Endothelial cell of umbilical vein (primary cell): ENCODE measurements around the gene CABP5. TPM values are rescaled to one million over a fixed set of nuclear protein-coding genes. Genes with fewer than 3 reads are reported as not detected.

Experiments
- BruUV-seq: library from RNA; stranded (reverse); fragments of 400-500 nt; replicated peaks from 2 replicates; lab custom pipeline; 2021; lab: Mats Ljungman, UMichigan
- CTCF ChIA-PET: fragments of 300-600, 350-600 bp; sonication (Branson Sonifier 250); formaldehyde crosslinking; loops from one replicate; lab custom pipeline; 2021; ENCODE audit warnings: antibody characterized with exemption, inconsistent platforms; lab: Charles Lee
- POLR2A ChIA-PET: fragments of 300-600, 350-600 bp; sonication (Branson Sonifier 250); formaldehyde crosslinking; loops from one replicate; lab custom pipeline; 2021; ENCODE audit warnings: antibody characterized with exemption, inconsistent platforms; lab: Charles Lee
- DNase-seq: peaks from one replicate; pipeline ENCODE4 v3.0.0-alpha.2; 2011; ENCODE audit warnings: low read depth, low spot score
- FAIRE-seq: peaks from 2 replicates; lab custom pipeline; 2011; peaks lifted over from hg19 to GRCh38; lab: Jason Lieb, UNC
- H2AFZ ChIP-seq: 2 replicates; pipeline ENCODE4 v1.6.0; 2012; ENCODE audit warnings: low read depth, low read length, control low read depth, inconsistent platforms
- H3K27ac ChIP-seq: 2 replicates; pipeline ENCODE4 v1.5.1; 2011; ENCODE audit warnings: low read depth, mild to moderate bottlenecking, control low read depth, low read length, moderate library complexity; ENCODE audit not compliant: insufficient read depth
- H3K27me3 ChIP-seq, 2 experiments: 2 replicates each; pipeline versions ENCODE4 v1.6.0 to v1.6.1; 2011; ENCODE audit warnings: low read length in 2 of 2, mixed read lengths in 1 of 2; ENCODE audit not compliant: control insufficient read depth in 2 of 2, insufficient read depth in 2 of 2
- H3K36me3 ChIP-seq, 2 experiments: 2 replicates in 1 of 2; 3 replicates in 1 of 2; pipeline ENCODE4 v1.5.1; 2011; ENCODE audit warnings: low read length in 2 of 2, mild to moderate bottlenecking in 1 of 2, moderate library complexity in 1 of 2; ENCODE audit not compliant: control insufficient read depth in 2 of 2, insufficient read depth in 2 of 2; ENCODE audit errors: extremely low read depth in 1 of 2
- H3K4me1 ChIP-seq: 3 replicates; pipeline ENCODE4 v1.5.1; 2011; ENCODE audit warnings: mild to moderate bottlenecking, low read length; ENCODE audit not compliant: control insufficient read depth, insufficient read depth; ENCODE audit errors: extremely low read depth
- H3K4me2 ChIP-seq: 2 replicates; pipeline ENCODE4 v1.6.1; 2011; ENCODE audit warnings: low read length, control low read depth, mixed read lengths; ENCODE audit not compliant: insufficient read depth
- H3K4me3 ChIP-seq, 3 experiments: fragments of 200-600 bp in 1 of 3; sonication (generic), shearing (Covaris generic) in 1 of 3; replicated peaks in 1 of 3; 2 replicates each; pipeline ENCODE4 v1.5.1; 2011 to 2016; ENCODE audit warnings: control low read depth in 3 of 3, low read length in 3 of 3, mild to moderate bottlenecking in 2 of 3, inconsistent platforms in 1 of 3, low read depth in 1 of 3, moderate library complexity in 1 of 3; ENCODE audit not compliant: insufficient read depth in 1 of 3
- H3K79me2 ChIP-seq: 2 replicates; pipeline ENCODE4 v1.6.0; 2012; ENCODE audit warnings: low read length, inconsistent platforms; ENCODE audit not compliant: control insufficient read depth, insufficient read depth
- H3K9ac ChIP-seq: replicated peaks from 2 replicates; pipeline ENCODE3; 2011; ENCODE audit warnings: low read length, control low read depth; ENCODE audit not compliant: insufficient read depth; ENCODE audit errors: extremely low read depth
- H3K9me1 ChIP-seq: replicated peaks from 3 replicates; pipeline ENCODE4 v1.6.0; 2011; ENCODE audit warnings: mild to moderate bottlenecking, low read length; ENCODE audit not compliant: control insufficient read depth, insufficient read depth; ENCODE audit errors: extremely low read depth
- H3K9me3 ChIP-seq: replicated peaks from 2 replicates; pipeline ENCODE4 v1.5.1; 2012; ENCODE audit warnings: low read length, inconsistent platforms; ENCODE audit not compliant: control insufficient read depth, insufficient read depth
- H4K20me1 ChIP-seq: replicated peaks from 2 replicates; pipeline ENCODE3; 2011; ENCODE audit warnings: mild to moderate bottlenecking, low read length; ENCODE audit not compliant: control insufficient read depth, insufficient read depth; ENCODE audit errors: extremely low read depth
- CTCF ChIP-seq, 2 donors: IDR thresholded peaks; 1 replicate in 1 of 2; 2 replicates in 1 of 2; pipeline ENCODE4 v1.5.1; 2011; ENCODE audit warnings: low read length in 2 of 2, mild to moderate bottlenecking in 2 of 2, moderate library complexity in 2 of 2, control low read depth in 1 of 2, inconsistent platforms in 1 of 2, low read depth in 1 of 2; ENCODE audit not compliant: insufficient read depth in 1 of 2; ENCODE audit errors: extremely low read depth in 1 of 2
- EZH2 ChIP-seq: IDR thresholded peaks from 2 replicates; pipeline ENCODE4 v1.6.1; 2012; ENCODE audit warnings: borderline replicate concordance, low read depth, mild to moderate bottlenecking, moderate library complexity, low read length, inconsistent platforms; ENCODE audit not compliant: severe bottlenecking
- FOS ChIP-seq: IDR thresholded peaks from 2 replicates; pipeline ENCODE4 v1.6.1; 2011; ENCODE audit warnings: mild to moderate bottlenecking, low read length, moderate library complexity, borderline replicate concordance; ENCODE audit not compliant: insufficient read depth
- GATA2 ChIP-seq: IDR thresholded peaks from 2 replicates; pipeline ENCODE4 v1.7.0; 2011; ENCODE audit warnings: low read depth, mild to moderate bottlenecking, moderate library complexity, mixed read lengths, low read length; ENCODE audit not compliant: insufficient read length, insufficient read depth
- JUN ChIP-seq: IDR thresholded peaks from 2 replicates; pipeline ENCODE4 v1.6.1; 2011; ENCODE audit warnings: borderline replicate concordance, low read depth; ENCODE audit not compliant: insufficient read length, insufficient read depth
- MYC ChIP-seq: IDR thresholded peaks from one replicate; pipeline ENCODE4 v1.6.1; 2011; ENCODE audit warnings: mild to moderate bottlenecking, low read depth, low read length
- POLR2A ChIP-seq: IDR thresholded peaks from 2 replicates; pipeline ENCODE4 v1.6.1; 2012; ENCODE audit warnings: low read depth, mild to moderate bottlenecking, control low read depth, low read length
- POLR2AphosphoS5 ChIP-seq: IDR thresholded peaks from 2 replicates; pipeline ENCODE4 v1.6.1; 2012; ENCODE audit warnings: low read depth, mild to moderate bottlenecking, control low read depth, low read length, moderate library complexity; ENCODE audit not compliant: insufficient read depth
- dilution Hi-C: fragments of 300-500 bp; cut with MboI; formaldehyde crosslinking; loops from one replicate; pipeline ENCODE4 v1.15.0; 2019; ENCODE audit warnings: low sequenced_read_pairs; ENCODE audit not compliant: extremely low pct_ligation_motif_present
- intact Hi-C: fragments of 100-400 bp; cut with micrococcal nuclease; formaldehyde crosslinking; loops from one replicate; pipeline ENCODE4 v1.10.0; 2022
- polyA plus RNA-seq, 4 experiments: library from polyadenylated mRNA; depleted of rRNA in 3 of 4; stranded (reverse) in 3 of 4; unstranded in 1 of 4; fragments of >200 nt; gene quantifications; 2 replicates each; pipeline versions ENCODE4 v1.2.1 to v1.2.3, GENCODE V29; 2011 to 2012; ENCODE audit warnings: missing spikeins in 1 of 4
- total RNA-seq: library from RNA; stranded (reverse); gene quantifications from 2 replicates; pipeline ENCODE4 v1.2.3, GENCODE V29; 2021
- TF ChIP-seq, protein P1 (sequence below): IDR thresholded peaks from 2 replicates; pipeline ENCODE4 v1.6.1; 2011; ENCODE audit not compliant: insufficient read depth, insufficient read length

CABP5 gene
- total and polyA plus RNA-seq, 2 donors (not counting 3 experiments of a cell fraction or from before 2014, with no cell fraction given) = not detected

GRCh38 chr19:48053076-48053475 lies 9.2 kb upstream of the CABP5 start:
- FAIRE-seq (no peak), DNase-seq (no peak)
- H3K27ac ChIP-seq = no peak overlapping the region
- no peaks in the 10 kb centered on the region for H3K79me2 ChIP-seq
- H3K9me1 ChIP-seq = no peaks in the 10 kb centered on the region
- no peaks in the 10 kb centered on the region for H3K36me3 ChIP-seq
- H4K20me1 ChIP-seq = no peaks in the 10 kb centered on the region
- no peak overlapping the region for H3K4me2 ChIP-seq
- dilution Hi-C loops (no loop called here), intact Hi-C loops (no loop called here)
- POLR2A ChIA-PET = no interaction called here
- BruUV-seq = no TSS peak
- no peaks in the 10 kb centered on the region for H3K27me3 ChIP-seq
- CTCF ChIA-PET = no interaction called here
- H3K9ac ChIP-seq = no peak overlapping the region
- no peaks in the 10 kb centered on the region for H3K4me1 ChIP-seq
- H2AFZ ChIP-seq = no peak overlapping the region
- H3K9me3 ChIP-seq = no peaks in the 10 kb centered on the region
- no peak for TF ChIP-seq CTCF (IDR thresholded peaks at IDR 0.05; ENCODE audit: extremely low read depth in 1 of 2, insufficient read depth in 1 of 2, low read depth in 1 of 2, low read length in 2 of 2)
- TF ChIP-seq POLR2AphosphoS5 = no peak
- no peak for TF ChIP-seq POLR2A
- TF ChIP-seq EZH2 = no peak
- no peak overlapping the region for H3K4me3 ChIP-seq

- FAIRE-seq (no peak), DNase-seq (no peak)
- Histone ChIP-seq H3K9me1 (no peaks in the 10 kb centered on the region), H3K4me1 (no peaks in the 10 kb centered on the region), H3K79me2 (no peaks in the 10 kb centered on the region), H2AFZ (no peak overlapping the region), H3K4me2 (no peak overlapping the region), H3K9ac (no peak overlapping the region), H3K27me3 (no peaks in the 10 kb centered on the region), H4K20me1 (no peaks in the 10 kb centered on the region), H3K27ac (no peak overlapping the region), H3K36me3 (no peaks in the 10 kb centered on the region), H3K4me3 (no peak overlapping the region), H3K9me3 (no peaks in the 10 kb centered on the region)
- dilution Hi-C loops = no loop called here
- intact Hi-C loops = no loop called here
- POLR2A ChIA-PET = interaction anchor here (0.6 kb wide), 1 partner anchor 15 kb away, joined by 3 read pairs; no protein-coding TSS in a partner anchor
- no TSS peak for BruUV-seq
- TF ChIP-seq MYC (no peak), POLR2AphosphoS5 (no peak), GATA2 (no peak), CTCF (IDR thresholded peaks at IDR 0.05; ENCODE audit: extremely low read depth in 1 of 2, insufficient read depth in 1 of 2, low read depth in 1 of 2, low read length in 2 of 2) (no peak), EZH2 (no peak), POLR2A (no peak), FOS (no peak), JUN (no peak)
- TF ChIP-seq, protein P1, sequence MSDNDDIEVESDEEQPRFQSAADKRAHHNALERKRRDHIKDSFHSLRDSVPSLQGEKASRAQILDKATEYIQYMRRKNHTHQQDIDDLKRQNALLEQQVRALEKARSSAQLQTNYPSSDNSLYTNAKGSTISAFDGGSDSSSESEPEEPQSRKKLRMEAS = no peak
- CTCF ChIA-PET = no interaction called here
Observed at GRCh38 chr19:48051335-48052033, 7.6 kb upstream of the CABP5 start.
